GM23338 (cell line): ENCODE data around the gene MTMR3. TPM values are rescaled to one million over a fixed set of nuclear protein-coding genes. Genes with fewer than 3 reads are reported as not detected.

ENCODE experiments used
- ATAC-seq: fragments of 200-7000 bp; cut with Tn5 transposase; 3 replicates; pipeline ENCODE4 v1.9.1; 2020
- DNase-seq: peaks from one replicate; pipeline ENCODE4 v3.0.0-alpha.2; 2015; ENCODE audit warnings: low spot score
- H2AFZ ChIP-seq: fragments of 200-600 bp; sonication (generic); 2 replicates; pipeline ENCODE4 v1.8.0; 2016; ENCODE audit warnings: antibody characterized with exemption, mild to moderate bottlenecking, moderate library complexity
- H3F3A ChIP-seq: fragments of 200-600 bp; sonication (generic); replicated peaks from 2 replicates; pipeline ENCODE4 v1.8.0; 2017; ENCODE audit warnings: antibody characterized with exemption, mixed run types, low read depth
- H3K27ac ChIP-seq: fragments of 200-600 bp; sonication (generic); 2 replicates; pipeline ENCODE4 v1.6.1; 2016; ENCODE audit warnings: low read depth
- H3K27me3 ChIP-seq: fragments of 200-600 bp; sonication (generic); 2 replicates; pipeline ENCODE4 v1.8.0; 2016; ENCODE audit warnings: mild to moderate bottlenecking, mixed run types, moderate library complexity; ENCODE audit not compliant: insufficient read depth
- H3K36me3 ChIP-seq: fragments of 200-600 bp; sonication (generic); 2 replicates; pipeline ENCODE4 v1.8.0; 2016; ENCODE audit warnings: mild to moderate bottlenecking; ENCODE audit not compliant: insufficient read depth
- H3K4me1 ChIP-seq: fragments of 200-600 bp; sonication (generic); 2 replicates; pipeline ENCODE4 v1.8.0; 2016; ENCODE audit warnings: mild to moderate bottlenecking, moderate library complexity; ENCODE audit not compliant: insufficient read depth
- H3K4me2 ChIP-seq: fragments of 200-600 bp; sonication (generic); 2 replicates; pipeline ENCODE4 v1.7.1; 2017; ENCODE audit warnings: mixed run types
- H3K4me3 ChIP-seq: fragments of 200-600 bp; sonication (generic); 2 replicates; pipeline ENCODE4 v1.6.1; 2016; ENCODE audit warnings: mixed run types
- H3K79me2 ChIP-seq: fragments of 200-600 bp; sonication (generic); replicated peaks from 2 replicates; pipeline ENCODE4 v1.8.0; 2017; ENCODE audit warnings: mild to moderate bottlenecking; ENCODE audit not compliant: insufficient read depth
- H3K9me2 ChIP-seq: fragments of 200-600 bp; sonication (generic); 2 replicates; pipeline ENCODE4 v1.8.0; 2017; ENCODE audit not compliant: insufficient read depth
- H4K20me1 ChIP-seq: fragments of 200-600 bp; sonication (generic); replicated peaks from 2 replicates; pipeline ENCODE4 v1.8.0; 2017; ENCODE audit warnings: mild to moderate bottlenecking; ENCODE audit not compliant: insufficient read depth
- H3K27ac Mint-ChIP-seq: 2 replicates; pipeline ENCODE4 v1.8.0; 2020; ENCODE audit warnings: inconsistent platforms, mild to moderate bottlenecking, moderate library complexity, mixed read lengths
- H3K27me3 Mint-ChIP-seq: 3 replicates; pipeline ENCODE4 v1.8.0; 2022; ENCODE audit warnings: low read depth, mild to moderate bottlenecking, moderate library complexity, mixed read lengths, inconsistent platforms; ENCODE audit not compliant: insufficient read depth, poor library complexity
- H3K36me3 Mint-ChIP-seq: 3 replicates; pipeline ENCODE4 v1.8.0; 2021; ENCODE audit warnings: low read depth, mild to moderate bottlenecking, inconsistent platforms, moderate library complexity, mixed read lengths
- H3K4me1 Mint-ChIP-seq: 3 replicates; pipeline ENCODE4 v1.8.0; 2020; ENCODE audit warnings: mild to moderate bottlenecking, inconsistent platforms, mixed read lengths
- H3K4me3 Mint-ChIP-seq: 3 replicates; pipeline ENCODE4 v1.8.0; 2021; ENCODE audit warnings: moderate library complexity, mild to moderate bottlenecking, inconsistent platforms, mixed read lengths
- H3K9me3 Mint-ChIP-seq: 3 replicates; pipeline ENCODE4 v1.8.0; 2020; ENCODE audit warnings: moderate library complexity, mild to moderate bottlenecking, inconsistent platforms, mixed read lengths
- CREB1 ChIP-seq: fragments of 250-450 bp; sonication (Bioruptor Pico); IDR thresholded peaks from 2 replicates; pipeline ENCODE4 v1.5.0; 2020; ENCODE audit warnings: low read depth, mild to moderate bottlenecking, moderate library complexity
- ETS1 ChIP-seq: IDR thresholded peaks from 2 replicates; pipeline ENCODE4 v1.6.1; 2016; ENCODE audit warnings: antibody characterized with exemption
- EZH2 ChIP-seq: fragments of 200-600 bp; sonication (generic); IDR thresholded peaks from one replicate; pipeline ENCODE4 v1.8.0; 2017; ENCODE audit warnings: antibody characterized with exemption, mild to moderate bottlenecking, low read depth; ENCODE audit not compliant: unreplicated experiment
- EZH2phosphoT487 ChIP-seq: fragments of 200-600 bp; sonication (generic); IDR thresholded peaks from one replicate; pipeline ENCODE4 v1.8.1; 2018; ENCODE audit warnings: antibody characterized with exemption; ENCODE audit not compliant: unreplicated experiment
- JUNB ChIP-seq: IDR thresholded peaks from one replicate; pipeline ENCODE4 v1.6.1; 2016; ENCODE audit warnings: antibody characterized with exemption; ENCODE audit not compliant: unreplicated experiment
- NANOG ChIP-seq: IDR thresholded peaks from 2 replicates; pipeline ENCODE4 v1.6.1; 2016; ENCODE audit warnings: antibody characterized with exemption, borderline replicate concordance
- POLR2AphosphoS5 ChIP-seq: IDR thresholded peaks from 2 replicates; pipeline ENCODE4 v1.6.1; 2016; ENCODE audit warnings: antibody characterized with exemption, low read depth
- STAT1 ChIP-seq: IDR thresholded peaks from one replicate; pipeline ENCODE4 v1.6.1; 2016; ENCODE audit warnings: antibody characterized with exemption; ENCODE audit not compliant: unreplicated experiment
- ZNF114 ChIP-seq: fragments of 250-450 bp; sonication (Bioruptor Pico); IDR thresholded peaks from 2 replicates; pipeline ENCODE4 v1.5.0; 2020; ENCODE audit warnings: mild to moderate bottlenecking, moderate library complexity
- ZNF331 ChIP-seq: fragments of 250-450 bp; sonication (Bioruptor Pico); IDR thresholded peaks from 2 replicates; pipeline ENCODE4 v1.5.0; 2020; ENCODE audit warnings: low read depth, mild to moderate bottlenecking, moderate library complexity
- ZNF462 ChIP-seq: fragments of 250-450 bp; sonication (Bioruptor Pico); IDR thresholded peaks from 2 replicates; pipeline ENCODE4 v1.5.0; 2020; ENCODE audit warnings: mild to moderate bottlenecking, moderate library complexity
- polyA plus RNA-seq: library from polyadenylated mRNA; unstranded; fragments of >200 nt; fragmentation: Nextera tagmentation; extraction: Ambion mirVana; gene quantifications from 2 replicates; pipeline ENCODE4 v1.2.1, GENCODE V29; 2016
- total RNA-seq: library from RNA; depleted of rRNA; stranded (reverse); fragments of >200 nt; shearing (Covaris generic); gene quantifications from 2 replicates; pipeline ENCODE4 v1.2.3, GENCODE V29; 2014
- TF ChIP-seq, protein P1 (sequence below), 2 experiments: fragments of 200-600 bp in 1 of 2; sonication (generic) in 1 of 2; conservative IDR thresholded peaks; 2 replicates each; pipeline versions ENCODE4 v1.5.1 to v1.6.1; 2016 to 2017; ENCODE audit warnings: antibody characterized with exemption in 2 of 2, low read depth in 2 of 2, mild to moderate bottlenecking in 2 of 2, moderate library complexity in 1 of 2

MTMR3 gene
- total and polyA plus RNA-seq, 2 experiments from 2014 or later = 5.2 to 27.4 TPM

DNA sequence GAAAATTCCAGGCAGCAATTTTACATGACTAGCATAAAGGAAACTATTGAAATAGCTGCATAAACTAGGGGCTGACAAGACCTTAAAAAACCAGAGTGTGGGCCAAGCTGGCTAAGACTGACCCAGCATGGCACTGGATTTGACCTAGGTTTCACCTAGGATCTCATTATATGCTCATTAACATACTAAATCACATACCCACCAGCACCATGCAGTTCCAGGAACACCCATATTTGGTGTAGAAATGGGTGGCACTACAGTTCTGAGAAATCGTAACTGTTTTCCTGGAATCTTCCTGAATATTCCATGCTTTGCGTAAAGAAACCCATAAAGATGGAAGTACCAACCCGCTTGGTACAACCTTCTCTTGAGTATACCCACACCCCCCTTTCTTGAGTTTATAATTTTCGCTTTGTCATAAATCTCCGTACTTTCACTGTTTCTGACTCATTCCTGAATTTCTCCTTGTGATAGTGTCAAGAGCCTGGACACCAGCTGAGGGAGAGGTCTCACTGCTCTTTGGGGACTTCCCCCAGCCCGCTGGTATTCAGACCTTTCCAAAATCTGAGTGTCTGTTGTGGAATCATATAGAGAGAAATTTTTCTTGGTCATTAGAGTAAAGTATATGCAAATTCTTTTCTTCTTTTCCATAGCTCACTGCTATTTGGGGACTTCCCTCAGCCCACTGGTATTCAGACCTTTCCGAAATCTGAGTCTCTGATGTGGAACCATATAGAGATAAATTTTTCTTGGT lies 55.1 kb downstream of the MTMR3 start (continued):
- TF ChIP-seq, protein P1, sequence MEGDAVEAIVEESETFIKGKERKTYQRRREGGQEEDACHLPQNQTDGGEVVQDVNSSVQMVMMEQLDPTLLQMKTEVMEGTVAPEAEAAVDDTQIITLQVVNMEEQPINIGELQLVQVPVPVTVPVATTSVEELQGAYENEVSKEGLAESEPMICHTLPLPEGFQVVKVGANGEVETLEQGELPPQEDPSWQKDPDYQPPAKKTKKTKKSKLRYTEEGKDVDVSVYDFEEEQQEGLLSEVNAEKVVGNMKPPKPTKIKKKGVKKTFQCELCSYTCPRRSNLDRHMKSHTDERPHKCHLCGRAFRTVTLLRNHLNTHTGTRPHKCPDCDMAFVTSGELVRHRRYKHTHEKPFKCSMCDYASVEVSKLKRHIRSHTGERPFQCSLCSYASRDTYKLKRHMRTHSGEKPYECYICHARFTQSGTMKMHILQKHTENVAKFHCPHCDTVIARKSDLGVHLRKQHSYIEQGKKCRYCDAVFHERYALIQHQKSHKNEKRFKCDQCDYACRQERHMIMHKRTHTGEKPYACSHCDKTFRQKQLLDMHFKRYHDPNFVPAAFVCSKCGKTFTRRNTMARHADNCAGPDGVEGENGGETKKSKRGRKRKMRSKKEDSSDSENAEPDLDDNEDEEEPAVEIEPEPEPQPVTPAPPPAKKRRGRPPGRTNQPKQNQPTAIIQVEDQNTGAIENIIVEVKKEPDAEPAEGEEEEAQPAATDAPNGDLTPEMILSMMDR (conservative IDR thresholded peaks at IDR 0.05; ENCODE audit: low read depth in 2 of 2) = no peak
- TF ChIP-seq ZNF114 (CRISPR knock-in tag) = no peak
- no peak for TF ChIP-seq JUNB
- no peak for TF ChIP-seq STAT1
- TF ChIP-seq EZH2phosphoT487 = no peak

GRCh38 chr22:29940526-29940925 lies 57.6 kb downstream of the MTMR3 start:
- H4K20me1 ChIP-seq = peaks cover 3% of the 10 kb centered on the region; the same call in 1 of the 2 replicates
- H3K36me3 ChIP-seq = 0 out of 2 replicates have a peak, but pooled peaks cover 4% of the 10 kb centered on the region
- no peak overlapping the region for H3K4me2 ChIP-seq
- Mint-ChIP-seq H3K9me3 (peaks cover 9% of the 10 kb centered on the region), H3K4me3 (no peak overlapping the region), H3K4me1 (peaks cover 23% of the 10 kb centered on the region), H3K36me3 (peaks cover 12% of the 10 kb centered on the region; the same call in 2 of the 3 replicates), H3K27ac (no peak overlapping the region), H3K27me3 (peaks cover 2% of the 10 kb centered on the region)
- DNase-seq = no peak
- H2AFZ ChIP-seq = no peak overlapping the region
- H3K27me3 ChIP-seq = no peaks in the 10 kb centered on the region
- H3K4me1 ChIP-seq = peaks cover 16% of the 10 kb centered on the region
- no peaks in the 10 kb centered on the region for H3F3A ChIP-seq
- no peak overlapping the region for H3K27ac ChIP-seq
- no peak overlapping the region for H3K4me3 ChIP-seq
- H3K9me2 ChIP-seq = no peaks in the 10 kb centered on the region
- no peak for ATAC-seq
- peaks cover 80% of the 10 kb centered on the region for H3K79me2 ChIP-seq
- TF ChIP-seq JUNB (no peak), EZH2phosphoT487 (no peak), ETS1 (no peak), NANOG (no peak), ZNF114 (CRISPR knock-in tag) (no peak), CREB1 (CRISPR knock-in tag) (no peak), ZNF331 (CRISPR knock-in tag) (no peak), POLR2AphosphoS5 (no peak), ZNF462 (CRISPR knock-in tag) (no peak), EZH2 (no peak), STAT1 (no peak)
